A549 (cell line): ENCODE data around the gene B3GNT4. TPM values are rescaled to one million over a fixed set of nuclear protein-coding genes. Genes with fewer than 3 reads are reported as not detected.

ENCODE experiments used
- ATAC-seq, 2 experiments: fragments of 200-7000 bp in 1 of 2; fragments of >200 bp in 1 of 2; cut with Nextera tagmentation in 1 of 2; cut with Tn5 transposase in 1 of 2; 3 replicates each; pipeline versions ENCODE4 v1.8.0 to v1.9.1; 2018 to 2020; ENCODE audit warnings: mild to moderate bottlenecking in 1 of 2, moderate library complexity in 1 of 2
- CTCF ChIA-PET: fragments of 300-600 bp; sonication (Branson Sonifier 250); formaldehyde crosslinking; extraction: SDS; loops from one replicate; lab custom pipeline; 2021; ENCODE audit warnings: antibody characterized with exemption, inconsistent platforms; lab: Yijun Ruan, JAX
- POLR2A ChIA-PET: fragments of 350-600 bp; formaldehyde crosslinking; extraction: SDS; loops from one replicate; lab custom pipeline; 2021; ENCODE audit warnings: antibody characterized with exemption, inconsistent platforms; lab: Yijun Ruan, JAX
- DNase-seq, 2 experiments: peaks; one replicate each; pipeline versions ENCODE4 v3.0.0 to v3.0.0-alpha.2; 2011 to 2016; ENCODE audit warnings: low read depth in 1 of 2, low spot score in 1 of 2
- FAIRE-seq: peaks from 2 replicates; lab custom pipeline; 2011; peaks lifted over from hg19 to GRCh38; lab: Jason Lieb, UNC
- H3K27ac ChIP-seq, 2 experiments: fragments of >200 bp; sonication (Bioruptor Twin); formaldehyde crosslinking; 3 replicates each; pipeline ENCODE4 v1.5.1; 2016 to 2017
- H3K4me1 ChIP-seq: fragments of >200 bp; sonication (Bioruptor Twin); formaldehyde crosslinking; 3 replicates; pipeline ENCODE4 v1.6.1; 2016
- H3K4me2 ChIP-seq: fragments of >200 bp; sonication (Bioruptor Twin); formaldehyde crosslinking; 3 replicates; pipeline ENCODE4 v1.6.1; 2016
- H3K4me3 ChIP-seq: fragments of >200 bp; sonication (Bioruptor Twin); formaldehyde crosslinking; 3 replicates; pipeline ENCODE4 v1.5.1; 2016
- H3K9me3 ChIP-seq: fragments of >200 bp; sonication (Bioruptor Twin); formaldehyde crosslinking; 3 replicates; pipeline ENCODE4 v1.6.1; 2016
- CBX8 ChIP-seq: fragments of 200-600 bp; sonication (generic); IDR thresholded peaks from 2 replicates; pipeline ENCODE4 v1.6.1; 2016
- CHD4 ChIP-seq: fragments of 200-600 bp; sonication (generic); IDR thresholded peaks from 2 replicates; pipeline ENCODE4 v1.6.1; 2016; ENCODE audit warnings: antibody characterized with exemption, mild to moderate bottlenecking, borderline replicate concordance
- FOSB ChIP-seq: fragments of 250-450 bp; sonication (Bioruptor Pico); IDR thresholded peaks from 2 replicates; pipeline ENCODE4 v1.5.0; 2020; ENCODE audit warnings: mild to moderate bottlenecking, moderate library complexity
- FOSL2 ChIP-seq, 2 experiments: fragments of 450-650 bp in 1 of 2; fragments of >200 bp in 1 of 2; sonication (Bioruptor Twin) in 1 of 2; formaldehyde crosslinking; IDR thresholded peaks; 2 replicates each; pipeline versions ENCODE4 v1.5.0 to v1.6.1; 2016 to 2020; ENCODE audit warnings: mild to moderate bottlenecking in 1 of 2, moderate library complexity in 1 of 2
- HES2 ChIP-seq: fragments of >200 bp; sonication (Bioruptor Twin); formaldehyde crosslinking; IDR thresholded peaks from 2 replicates; pipeline ENCODE4 v1.6.1; 2016
- HOXA7 ChIP-seq: fragments of 250-450 bp; sonication (Bioruptor Pico); IDR thresholded peaks from 2 replicates; pipeline ENCODE4 v1.5.0; 2020; ENCODE audit warnings: mild to moderate bottlenecking, moderate library complexity
- HOXB13 ChIP-seq: fragments of 250-450 bp; sonication (Bioruptor Pico); IDR thresholded peaks from 2 replicates; pipeline ENCODE4 v1.5.0; 2020; ENCODE audit warnings: low read depth, mild to moderate bottlenecking, moderate library complexity
- KDM5A ChIP-seq: fragments of 200-600 bp; sonication (generic); IDR thresholded peaks from 2 replicates; pipeline ENCODE4 v1.6.1; 2016; ENCODE audit warnings: antibody characterized with exemption, mild to moderate bottlenecking
- MAZ ChIP-seq: fragments of 150-350 bp; IDR thresholded peaks from 2 replicates; pipeline ENCODE4 v1.6.1; 2014; ENCODE audit warnings: antibody characterized with exemption, low read depth, low read length, borderline replicate concordance
- MYC ChIP-seq: IDR thresholded peaks from 2 replicates; pipeline ENCODE4 v1.6.1; 2012; ENCODE audit warnings: mild to moderate bottlenecking, inconsistent platforms, low read length, improper control_type of control experiment, borderline replicate concordance
- NPAS2 ChIP-seq: fragments of 250-450 bp; sonication (Bioruptor Pico); IDR thresholded peaks from 2 replicates; pipeline ENCODE4 v1.8.0; 2022; ENCODE audit warnings: mild to moderate bottlenecking, moderate library complexity, borderline replicate concordance
- PBX3 ChIP-seq: IDR thresholded peaks from 2 replicates; pipeline ENCODE4 v1.6.1; 2012
- POLR2AphosphoS2 ChIP-seq: conservative IDR thresholded peaks from 2 replicates; pipeline ENCODE4 v1.6.1; 2012; ENCODE audit warnings: low read length, improper control_type of control experiment, inconsistent platforms
- RAD21 ChIP-seq, 2 experiments: fragments of >200 bp in 1 of 2; sonication (Bioruptor Twin) in 1 of 2; formaldehyde crosslinking in 1 of 2; IDR thresholded peaks in 1 of 2; conservative IDR thresholded peaks in 1 of 2; 2 replicates in 1 of 2; 3 replicates in 1 of 2; pipeline ENCODE4 v1.6.1; 2012 to 2018; ENCODE audit warnings: inconsistent platforms in 1 of 2
- RARB ChIP-seq: fragments of 250-450 bp; sonication (Bioruptor Pico); IDR thresholded peaks from 2 replicates; pipeline ENCODE4 v1.8.0; 2021; ENCODE audit warnings: mild to moderate bottlenecking, moderate library complexity
- RFX5 ChIP-seq: fragments of 450-650 bp; IDR thresholded peaks from 2 replicates; pipeline ENCODE4 v1.7.1; 2014; ENCODE audit warnings: antibody characterized with exemption, mild to moderate bottlenecking, moderate library complexity
- RNF2 ChIP-seq: fragments of 200-600 bp; sonication (generic); IDR thresholded peaks from 2 replicates; pipeline ENCODE4 v1.6.1; 2016; ENCODE audit warnings: low read depth, mild to moderate bottlenecking, antibody characterized with exemption, moderate library complexity, borderline replicate concordance
- SREBF2 ChIP-seq: fragments of 450-650 bp; IDR thresholded peaks from 2 replicates; pipeline ENCODE4 v1.6.1; 2014; ENCODE audit warnings: mild to moderate bottlenecking, moderate library complexity
- TFCP2L1 ChIP-seq: fragments of 250-450 bp; sonication (Bioruptor Pico); IDR thresholded peaks from 2 replicates; pipeline ENCODE4 v1.5.0; 2021; ENCODE audit warnings: mild to moderate bottlenecking
- WGBS: methylation state at CpG from one replicate; pipeline ENCODE4 v1.1.6; 2017; ENCODE audit errors: missing lambda C conversion rate; 5-methylcytosine and 5-hydroxymethylcytosine counted together
- polyA plus RNA-seq, 4 experiments: library from polyadenylated mRNA; depleted of rRNA in 3 of 4; stranded (reverse); fragments of >200 nt; fragmentation: RNase III in 1 of 4; extraction: RNeasy Plus Mini Kit Qiagen cat#74134 plus additional on column Dnase treatment in 1 of 4; gene quantifications; 2 replicates in 3 of 4; 3 replicates in 1 of 4; pipeline ENCODE4 v1.2.3, GENCODE V29; 2011 to 2017
- TF ChIP-seq, protein P1 (sequence below): IDR thresholded peaks from 2 replicates; pipeline ENCODE4 v1.6.1; 2012; ENCODE audit warnings: low read depth, borderline replicate concordance
- TF ChIP-seq, protein P2 (sequence below): fragments of 250-450 bp; sonication (Bioruptor Pico); IDR thresholded peaks from 2 replicates; pipeline ENCODE4 v1.5.0; 2020; ENCODE audit warnings: low read depth, mild to moderate bottlenecking, moderate library complexity
- TF ChIP-seq, protein P3 (sequence below): fragments of 450-650 bp; IDR thresholded peaks from 2 replicates; pipeline ENCODE4 v1.6.1; 2014; ENCODE audit warnings: antibody characterized with exemption

Gene B3GNT4
- polyA plus RNA-seq, 2 of the 4 experiments (the other 2 are of a cell fraction) = 0.74 to 1.2 TPM

- no peak overlapping the region for H3K4me2 ChIP-seq
- POLR2A ChIA-PET = no interaction called here
- H3K9me3 ChIP-seq = 0 out of 3 replicates have a peak, but pooled peaks cover 9% of the 10 kb centered on the region
- no peak for ATAC-seq
- no peak overlapping the region for H3K4me3 ChIP-seq
- TF ChIP-seq, protein P1, sequence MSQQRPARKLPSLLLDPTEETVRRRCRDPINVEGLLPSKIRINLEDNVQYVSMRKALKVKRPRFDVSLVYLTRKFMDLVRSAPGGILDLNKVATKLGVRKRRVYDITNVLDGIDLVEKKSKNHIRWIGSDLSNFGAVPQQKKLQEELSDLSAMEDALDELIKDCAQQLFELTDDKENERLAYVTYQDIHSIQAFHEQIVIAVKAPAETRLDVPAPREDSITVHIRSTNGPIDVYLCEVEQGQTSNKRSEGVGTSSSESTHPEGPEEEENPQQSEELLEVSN = no peak
- TF ChIP-seq FOSL2 (IDR thresholded peaks at IDR 0.05) (no peak), FOSL2 (CRISPR knock-in tag; IDR thresholded peaks at IDR 0.05) (peak; percentile 27; the same call in 1 of the 2 replicates)
- FAIRE-seq = no peak
- CTCF ChIA-PET = interaction anchor here (1.1 to 10.5 kb wide), 5 partner anchors 14 to 141 kb away, joined by 3 to 117 read pairs (median 3); no protein-coding TSS in a partner anchor
- 39% methylated on average over 4 of the region's 4 CpGs for WGBS
- DNase-seq = no peak
- peaks cover 5% of the 10 kb centered on the region; the same call in 1 of the 3 replicates for H3K4me1 ChIP-seq
- H3K27ac ChIP-seq = no peak overlapping the region
Observed at GRCh38 chr12:122195405-122195804, 8.1 kb upstream of the B3GNT4 start.

- no peak overlapping the region for H3K27ac ChIP-seq
- ChIA-PET CTCF (no interaction called here), POLR2A (no interaction called here)
- no peak overlapping the region for H3K4me2 ChIP-seq
- H3K4me1 ChIP-seq = peaks cover 5% of the 10 kb centered on the region; the same call in 1 of the 3 replicates
- no peak for DNase-seq
- ATAC-seq = no peak
- TF ChIP-seq KDM5A = no peak
- no peak for TF ChIP-seq HOXB13 (CRISPR knock-in tag)
- TF ChIP-seq MAZ = no peak
- no peak for TF ChIP-seq RFX5
- TF ChIP-seq, protein P2, sequence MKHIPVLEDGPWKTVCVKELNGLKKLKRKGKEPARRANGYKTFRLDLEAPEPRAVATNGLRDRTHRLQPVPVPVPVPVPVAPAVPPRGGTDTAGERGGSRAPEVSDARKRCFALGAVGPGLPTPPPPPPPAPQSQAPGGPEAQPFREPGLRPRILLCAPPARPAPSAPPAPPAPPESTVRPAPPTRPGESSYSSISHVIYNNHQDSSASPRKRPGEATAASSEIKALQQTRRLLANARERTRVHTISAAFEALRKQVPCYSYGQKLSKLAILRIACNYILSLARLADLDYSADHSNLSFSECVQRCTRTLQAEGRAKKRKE = no peak
- no peak for TF ChIP-seq PBX3
- TF ChIP-seq RNF2 = no peak
- TF ChIP-seq FOSB = no peak
- no peak for TF ChIP-seq NPAS2 (CRISPR knock-in tag)
- 0 out of 3 replicates have a peak, but pooled peaks cover 9% of the 10 kb centered on the region for H3K9me3 ChIP-seq
- no peak overlapping the region for H3K4me3 ChIP-seq
- no peak for FAIRE-seq
- 47% methylated on average over 1 of the region's 1 CpG for WGBS
Observed at GRCh38 chr12:122197612-122197966, 5.9 kb upstream of the B3GNT4 start.

GRCh38 chr12:122199484-122200355, 3.8 kb upstream of the B3GNT4 start:
- ChIA-PET POLR2A (no interaction called here), CTCF (interaction anchor here (0.6 to 2.2 kb wide), 4 partner anchors 8 to 510 kb away, joined by 3 to 12 read pairs (median 3); no protein-coding TSS in a partner anchor)
- no peak for DNase-seq
- H3K4me3 ChIP-seq = no peak overlapping the region
- no peak for FAIRE-seq
- no peak overlapping the region for H3K4me2 ChIP-seq
- TF ChIP-seq RARB = no peak
- ATAC-seq = no peak
- 84% methylated on average over 28 of the region's 29 CpGs for WGBS
- 0 out of 3 replicates have a peak, but pooled peaks cover 7% of the 10 kb centered on the region for H3K9me3 ChIP-seq
- H3K27ac ChIP-seq = no peak overlapping the region
- H3K4me1 ChIP-seq = peaks cover 5% of the 10 kb centered on the region; the same call in 1 of the 3 replicates

GRCh38 chr12:122200541-122201175, 2.9 kb upstream of the B3GNT4 start:
- Histone ChIP-seq H3K4me1 (peaks cover 5% of the 10 kb centered on the region; the same call in 1 of the 3 replicates), H3K27ac (no peak overlapping the region), H3K9me3 (no peaks in the 10 kb centered on the region), H3K4me2 (no peak overlapping the region), H3K4me3 (no peak overlapping the region)
- ChIA-PET POLR2A (no interaction called here), CTCF (interaction anchor here (0.5 to 2.2 kb wide), 3 partner anchors 9 to 69 kb away, joined by 3 to 12 read pairs (median 5); no protein-coding TSS in a partner anchor)
- FAIRE-seq (no peak), ATAC-seq (peak in 1 of 2 experiments; percentile 11; a peak in 1 of 6 replicates), DNase-seq (no peak)
- 84% methylated on average over 22 of the region's 24 CpGs for WGBS
- TF ChIP-seq, protein P3, sequence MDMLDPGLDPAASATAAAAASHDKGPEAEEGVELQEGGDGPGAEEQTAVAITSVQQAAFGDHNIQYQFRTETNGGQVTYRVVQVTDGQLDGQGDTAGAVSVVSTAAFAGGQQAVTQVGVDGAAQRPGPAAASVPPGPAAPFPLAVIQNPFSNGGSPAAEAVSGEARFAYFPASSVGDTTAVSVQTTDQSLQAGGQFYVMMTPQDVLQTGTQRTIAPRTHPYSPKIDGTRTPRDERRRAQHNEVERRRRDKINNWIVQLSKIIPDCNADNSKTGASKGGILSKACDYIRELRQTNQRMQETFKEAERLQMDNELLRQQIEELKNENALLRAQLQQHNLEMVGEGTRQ = no peak
- TF ChIP-seq PBX3 (no peak), MAZ (no peak), SREBF2 (no peak), HES2 (no peak), CHD4 (no peak), CBX8 (no peak), TFCP2L1 (CRISPR knock-in tag) (no peak), POLR2AphosphoS2 (no peak), MYC (no peak), RAD21 (conservative IDR thresholded peaks at IDR 0.05 in 1 of 2, IDR thresholded peaks at IDR 0.05 in 1 of 2) (no peak), HOXA7 (CRISPR knock-in tag) (no peak)
